Measurements from ENCODE around the gene KRT37. TPM values are rescaled to one million over a fixed set of nuclear protein-coding genes. Genes with fewer than 3 reads are reported as not detected.

Gene KRT37
- total RNA-seq, 1 experiment from 2014 or later: not detected

DNA sequence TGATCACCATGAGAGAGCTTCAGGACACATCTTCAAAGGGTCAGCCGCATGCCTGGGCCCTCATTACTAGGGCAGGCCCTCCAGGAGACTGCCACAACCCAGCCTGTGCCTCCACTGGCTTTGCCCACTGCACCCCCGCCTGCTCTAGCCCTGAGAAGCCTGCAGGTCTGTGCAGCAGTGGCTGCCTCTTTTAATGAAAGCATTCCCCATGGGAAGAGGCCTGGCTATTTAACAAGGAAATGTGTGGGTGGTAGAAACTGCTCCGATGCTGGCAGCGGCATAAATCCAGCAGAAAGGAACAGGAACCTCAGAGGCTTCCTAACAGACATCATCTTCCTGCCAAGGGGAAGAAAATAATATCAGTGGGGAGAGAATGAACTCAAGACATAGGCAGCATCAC, 43.2 kb upstream of the KRT37 start:
- in situ Hi-C loops (cut with HindIII; ENCODE audit: low pct_unique_long_range_greater_than_20kb, low sequenced_read_pairs): no loop called here
- intact Hi-C loops (cut with micrococcal nuclease; ENCODE audit: unreplicated experiment): no loop called here
- CTCF ChIA-PET: no interaction called here

DNA sequence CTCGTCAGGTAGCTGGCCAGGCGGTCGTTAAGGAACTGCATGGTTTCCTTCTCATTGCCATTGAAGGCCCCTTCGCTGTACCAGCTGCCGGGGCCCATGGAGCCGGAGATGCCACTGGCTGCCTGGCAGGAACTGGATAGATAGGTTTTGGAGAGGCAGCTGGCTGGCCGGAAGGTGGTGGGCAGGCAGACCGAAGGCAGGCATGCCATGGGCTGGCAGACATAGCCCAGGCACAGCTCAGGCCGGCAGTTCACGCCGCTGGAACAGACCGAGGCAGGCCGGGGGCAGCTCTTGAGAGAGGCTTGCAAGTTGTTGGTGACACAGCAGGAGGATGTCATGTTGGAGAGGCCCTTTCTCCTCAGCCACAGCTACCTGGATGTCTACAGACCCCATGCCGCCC, 42.6 kb upstream of the KRT37 start, which contains the start of gene KRT32:
TSS of gene KRT32 (minus strand) at position 399 of the 400 bp plus-strand sequence. CDS start at position 338, 61 bp downstream.
- Histone ChIP-seq H3K4me3 (ENCODE audit: low read depth in 2 of 2, low read length in 2 of 2) (no peak within 1 kb of the TSS), H3K36me3 (ENCODE audit: control insufficient read depth, insufficient read depth, low read length) (no peaks in the 10 kb centered on the region), H3K27ac (ENCODE audit: low read length) (peak within 1 kb of the TSS; percentile 85), H3K9me3 (ENCODE audit: control insufficient read depth, insufficient read depth, low read depth, low read length) (peaks cover 8% of the 10 kb centered on the region; the same call in 1 of the 2 replicates), H3K4me1 (ENCODE audit: control insufficient read depth, insufficient read depth, low read length) (peaks cover 17% of the 10 kb centered on the region), H3K27me3 (ENCODE audit: control insufficient read depth, insufficient read depth, low read length) (no peaks in the 10 kb centered on the region)
- no peak for TF ChIP-seq SIN3A (IDR thresholded peaks at IDR 0.05; ENCODE audit: borderline replicate concordance, insufficient read depth, low read depth, low read length)
- no peak for TF ChIP-seq TCF7L2 (IDR thresholded peaks at IDR 0.05; ENCODE audit: low read depth, low read length)
- BruUV-seq (replicated peaks): no TSS peak
- ChIA-PET CTCF (interaction anchor here (0.6 to 1.0 kb wide), 2 partner anchors 17 to 181 kb away, joined by 3 read pairs; no protein-coding TSS in a partner anchor), POLR2A (no interaction called here)
- ATAC-seq (no peak), DNase-seq (ENCODE audit: low read depth, low spot score) (no peak)
- in situ Hi-C loops (cut with HindIII; ENCODE audit: low pct_unique_long_range_greater_than_20kb, low sequenced_read_pairs) (no loop called here), intact Hi-C loops (cut with micrococcal nuclease; ENCODE audit: unreplicated experiment) (no loop called here)

More for the DNA sequence above, 43.2 kb upstream of the KRT37 start:
- Histone ChIP-seq H3K4me3 (ENCODE audit: low read depth in 2 of 2, low read length in 2 of 2) (no peak overlapping the region), H3K4me1 (ENCODE audit: control insufficient read depth, insufficient read depth, low read length) (peaks cover 17% of the 10 kb centered on the region), H3K9me3 (ENCODE audit: control insufficient read depth, insufficient read depth, low read depth, low read length) (peaks cover 8% of the 10 kb centered on the region; the same call in 1 of the 2 replicates), H3K27me3 (ENCODE audit: control insufficient read depth, insufficient read depth, low read length) (no peaks in the 10 kb centered on the region), H3K36me3 (ENCODE audit: control insufficient read depth, insufficient read depth, low read length) (no peaks in the 10 kb centered on the region), H3K27ac (ENCODE audit: low read length) (no peak overlapping the region)
- TF ChIP-seq, protein P1, sequence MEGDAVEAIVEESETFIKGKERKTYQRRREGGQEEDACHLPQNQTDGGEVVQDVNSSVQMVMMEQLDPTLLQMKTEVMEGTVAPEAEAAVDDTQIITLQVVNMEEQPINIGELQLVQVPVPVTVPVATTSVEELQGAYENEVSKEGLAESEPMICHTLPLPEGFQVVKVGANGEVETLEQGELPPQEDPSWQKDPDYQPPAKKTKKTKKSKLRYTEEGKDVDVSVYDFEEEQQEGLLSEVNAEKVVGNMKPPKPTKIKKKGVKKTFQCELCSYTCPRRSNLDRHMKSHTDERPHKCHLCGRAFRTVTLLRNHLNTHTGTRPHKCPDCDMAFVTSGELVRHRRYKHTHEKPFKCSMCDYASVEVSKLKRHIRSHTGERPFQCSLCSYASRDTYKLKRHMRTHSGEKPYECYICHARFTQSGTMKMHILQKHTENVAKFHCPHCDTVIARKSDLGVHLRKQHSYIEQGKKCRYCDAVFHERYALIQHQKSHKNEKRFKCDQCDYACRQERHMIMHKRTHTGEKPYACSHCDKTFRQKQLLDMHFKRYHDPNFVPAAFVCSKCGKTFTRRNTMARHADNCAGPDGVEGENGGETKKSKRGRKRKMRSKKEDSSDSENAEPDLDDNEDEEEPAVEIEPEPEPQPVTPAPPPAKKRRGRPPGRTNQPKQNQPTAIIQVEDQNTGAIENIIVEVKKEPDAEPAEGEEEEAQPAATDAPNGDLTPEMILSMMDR (IDR thresholded peaks at IDR 0.05): no peak
- TF ChIP-seq, protein P2, sequence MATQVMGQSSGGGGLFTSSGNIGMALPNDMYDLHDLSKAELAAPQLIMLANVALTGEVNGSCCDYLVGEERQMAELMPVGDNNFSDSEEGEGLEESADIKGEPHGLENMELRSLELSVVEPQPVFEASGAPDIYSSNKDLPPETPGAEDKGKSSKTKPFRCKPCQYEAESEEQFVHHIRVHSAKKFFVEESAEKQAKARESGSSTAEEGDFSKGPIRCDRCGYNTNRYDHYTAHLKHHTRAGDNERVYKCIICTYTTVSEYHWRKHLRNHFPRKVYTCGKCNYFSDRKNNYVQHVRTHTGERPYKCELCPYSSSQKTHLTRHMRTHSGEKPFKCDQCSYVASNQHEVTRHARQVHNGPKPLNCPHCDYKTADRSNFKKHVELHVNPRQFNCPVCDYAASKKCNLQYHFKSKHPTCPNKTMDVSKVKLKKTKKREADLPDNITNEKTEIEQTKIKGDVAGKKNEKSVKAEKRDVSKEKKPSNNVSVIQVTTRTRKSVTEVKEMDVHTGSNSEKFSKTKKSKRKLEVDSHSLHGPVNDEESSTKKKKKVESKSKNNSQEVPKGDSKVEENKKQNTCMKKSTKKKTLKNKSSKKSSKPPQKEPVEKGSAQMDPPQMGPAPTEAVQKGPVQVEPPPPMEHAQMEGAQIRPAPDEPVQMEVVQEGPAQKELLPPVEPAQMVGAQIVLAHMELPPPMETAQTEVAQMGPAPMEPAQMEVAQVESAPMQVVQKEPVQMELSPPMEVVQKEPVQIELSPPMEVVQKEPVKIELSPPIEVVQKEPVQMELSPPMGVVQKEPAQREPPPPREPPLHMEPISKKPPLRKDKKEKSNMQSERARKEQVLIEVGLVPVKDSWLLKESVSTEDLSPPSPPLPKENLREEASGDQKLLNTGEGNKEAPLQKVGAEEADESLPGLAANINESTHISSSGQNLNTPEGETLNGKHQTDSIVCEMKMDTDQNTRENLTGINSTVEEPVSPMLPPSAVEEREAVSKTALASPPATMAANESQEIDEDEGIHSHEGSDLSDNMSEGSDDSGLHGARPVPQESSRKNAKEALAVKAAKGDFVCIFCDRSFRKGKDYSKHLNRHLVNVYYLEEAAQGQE (IDR thresholded peaks at IDR 0.05; ENCODE audit: insufficient read depth in 1 of 2, low read depth in 2 of 2, low read length in 1 of 2): no peak
- TF ChIP-seq SIN3A (IDR thresholded peaks at IDR 0.05; ENCODE audit: borderline replicate concordance, insufficient read depth, low read depth, low read length) (no peak), POLR2AphosphoS5 (IDR thresholded peaks at IDR 0.05; ENCODE audit: low read depth, low read length) (no peak)
- DNase-seq (ENCODE audit: low read depth, low spot score) (no peak), ATAC-seq (no peak)
- POLR2A ChIA-PET: no interaction called here
- BruUV-seq (replicated peaks): no TSS peak

DNA sequence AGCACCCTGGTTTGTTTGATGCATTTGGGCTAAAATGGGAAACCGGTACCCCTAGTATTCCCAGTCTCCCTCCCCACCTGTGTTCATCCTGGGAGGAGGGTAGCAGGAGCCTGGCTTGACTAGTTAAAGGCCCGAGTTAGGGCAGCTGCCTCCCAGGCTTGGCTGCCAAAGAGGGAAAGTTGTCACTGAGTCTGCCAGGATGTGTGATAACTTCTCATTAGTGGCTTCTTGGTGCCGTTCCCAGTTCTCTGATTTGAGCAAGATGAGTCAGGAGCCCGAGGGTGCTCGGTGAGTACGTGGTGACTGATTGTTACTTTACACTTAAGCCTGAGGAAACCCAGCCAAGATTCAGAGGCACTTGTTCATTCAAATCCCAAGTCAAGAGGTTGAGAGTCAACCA, 40.3 kb upstream of the KRT37 start:
- H3K27ac ChIP-seq (ENCODE audit: low read length): peak overlapping the region; percentile 85
- no peaks in the 10 kb centered on the region for H3K36me3 ChIP-seq (ENCODE audit: control insufficient read depth, insufficient read depth, low read length)

More for the DNA sequence above, 40.3 kb upstream of the KRT37 start:
- TF ChIP-seq TCF7L2 (IDR thresholded peaks at IDR 0.05; ENCODE audit: low read depth, low read length): peak; percentile 75
- TF ChIP-seq, protein P2 (IDR thresholded peaks at IDR 0.05; ENCODE audit: insufficient read depth in 1 of 2, low read depth in 2 of 2, low read length in 1 of 2): no peak
- peak; percentile 77; the same call in 1 of the 2 replicates for TF ChIP-seq POLR2AphosphoS5 (IDR thresholded peaks at IDR 0.05; ENCODE audit: low read depth, low read length)
- TF ChIP-seq, protein P1 (IDR thresholded peaks at IDR 0.05): no peak
- TF ChIP-seq SIN3A (IDR thresholded peaks at IDR 0.05; ENCODE audit: borderline replicate concordance, insufficient read depth, low read depth, low read length): no peak
- no TSS peak for BruUV-seq (replicated peaks)
- H3K4me1 ChIP-seq (ENCODE audit: control insufficient read depth, insufficient read depth, low read length): peaks cover 17% of the 10 kb centered on the region
- intact Hi-C loops (cut with micrococcal nuclease; ENCODE audit: unreplicated experiment): no loop called here
- POLR2A ChIA-PET: interaction anchor here (0.7 kb wide), 1 partner anchor 10 kb away, joined by 3 read pairs; no protein-coding TSS in a partner anchor
- H3K4me3 ChIP-seq (ENCODE audit: low read depth in 2 of 2, low read length in 2 of 2): no peak overlapping the region
- peak; percentile 99 for ATAC-seq
- H3K9me3 ChIP-seq (ENCODE audit: control insufficient read depth, insufficient read depth, low read depth, low read length): peaks cover 8% of the 10 kb centered on the region; the same call in 1 of the 2 replicates
- peak; percentile 90 for DNase-seq (ENCODE audit: low read depth, low spot score)
- in situ Hi-C loops (cut with HindIII; ENCODE audit: low pct_unique_long_range_greater_than_20kb, low sequenced_read_pairs): no loop called here
- CTCF ChIA-PET: no interaction called here
- H3K27me3 ChIP-seq (ENCODE audit: control insufficient read depth, insufficient read depth, low read length): no peaks in the 10 kb centered on the region
